T-helper 2 cell treated with Interferon-gamma antibody and Interleukin-4, amounts not matched to agents 5 μg/mL and 100 μg/mL, for 36 hours (primary cell): ENCODE data around the gene PLCH2.

Source experiments
- DNase-seq: peaks from one replicate; pipeline ENCODE4 v3.0.0; 2021; ENCODE audit warnings: low spot score
- H3K27ac Mint-ChIP-seq: one replicate; pipeline ENCODE4 v1.8.0; 2021; ENCODE audit warnings: mild to moderate bottlenecking, mixed read lengths
- H3K27me3 Mint-ChIP-seq: one replicate; pipeline ENCODE4 v1.8.0; 2021; ENCODE audit warnings: low read depth, mixed read lengths
- H3K36me3 Mint-ChIP-seq: one replicate; pipeline ENCODE4 v1.8.0; 2021; ENCODE audit warnings: low read depth, mixed read lengths
- H3K4me1 Mint-ChIP-seq: one replicate; pipeline ENCODE4 v1.8.0; 2021; ENCODE audit warnings: low read depth, mixed read lengths
- H3K4me3 Mint-ChIP-seq: one replicate; pipeline ENCODE4 v1.8.0; 2022; ENCODE audit warnings: mild to moderate bottlenecking, moderate library complexity, mixed read lengths
- H3K9me3 Mint-ChIP-seq: one replicate; pipeline ENCODE4 v1.8.0; 2021; ENCODE audit warnings: mixed read lengths

The PLCH2 gene

DNA sequence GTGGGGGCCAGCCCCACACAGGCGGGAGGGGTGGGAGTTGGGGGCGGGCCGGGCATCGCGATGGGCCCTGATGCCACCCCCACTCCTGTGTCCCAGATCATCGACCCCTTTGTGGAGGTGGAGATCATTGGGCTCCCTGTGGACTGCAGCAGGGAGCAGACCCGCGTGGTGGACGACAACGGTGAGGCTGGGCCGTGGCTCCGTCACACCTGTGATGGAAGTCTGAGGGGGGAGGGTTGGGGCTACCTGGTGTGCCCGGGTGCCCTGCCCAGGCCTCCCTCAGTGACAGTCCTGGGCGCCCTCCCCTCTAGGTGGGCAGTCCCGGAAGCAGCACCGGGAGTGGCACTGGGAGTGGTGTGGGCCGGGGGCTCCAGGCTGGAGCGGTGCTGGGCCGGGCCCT lies 22.6 kb downstream of the PLCH2 start:
- DNase-seq, result no peak
- peaks cover 10% of the 10 kb centered on the region for H3K4me1 Mint-ChIP-seq
- no peaks in the 10 kb centered on the region for H3K36me3 Mint-ChIP-seq
- no peaks in the 10 kb centered on the region for H3K9me3 Mint-ChIP-seq
- H3K4me3 Mint-ChIP-seq, result no peak overlapping the region
- no peak overlapping the region for H3K27ac Mint-ChIP-seq
- H3K27me3 Mint-ChIP-seq, result no peaks in the 10 kb centered on the region

GRCh38 chr1:2499260-2499659 lies 23.2 kb downstream of the PLCH2 start:
- Mint-ChIP-seq H3K36me3 (no peaks in the 10 kb centered on the region), H3K9me3 (no peaks in the 10 kb centered on the region), H3K27me3 (no peaks in the 10 kb centered on the region), H3K27ac (peak overlapping the region; percentile 45), H3K4me3 (no peak overlapping the region), H3K4me1 (peaks cover 8% of the 10 kb centered on the region)
- no peak for DNase-seq

GRCh38 chr1:2499986-2500596 lies 24.0 kb downstream of the PLCH2 start:
- H3K27me3 Mint-ChIP-seq, result no peaks in the 10 kb centered on the region
- H3K9me3 Mint-ChIP-seq, result no peaks in the 10 kb centered on the region
- H3K4me1 Mint-ChIP-seq, result peaks cover 8% of the 10 kb centered on the region
- H3K27ac Mint-ChIP-seq, result peak overlapping the region; percentile 90
- peak overlapping the region; percentile 8 for H3K4me3 Mint-ChIP-seq
- DNase-seq, result no peak
- H3K36me3 Mint-ChIP-seq, result no peaks in the 10 kb centered on the region

- Mint-ChIP-seq H3K27ac (no peak overlapping the region), H3K27me3 (no peaks in the 10 kb centered on the region)
These were observed 25.1 kb downstream of the PLCH2 start for GRCh38 chr1:2501041-2501819.

GRCh38 chr1:2501820-2502119 lies 25.7 kb downstream of the PLCH2 start:
- Mint-ChIP-seq H3K27me3 (no peaks in the 10 kb centered on the region), H3K4me3 (no peak overlapping the region), H3K9me3 (no peaks in the 10 kb centered on the region), H3K27ac (no peak overlapping the region), H3K36me3 (no peaks in the 10 kb centered on the region), H3K4me1 (peaks cover 6% of the 10 kb centered on the region)
- DNase-seq, result no peak

More at GRCh38 chr1:2501041-2501819, 25.1 kb downstream of the PLCH2 start:
- H3K4me1 Mint-ChIP-seq, result peaks cover 6% of the 10 kb centered on the region
- no peaks in the 10 kb centered on the region for H3K9me3 Mint-ChIP-seq
- no peaks in the 10 kb centered on the region for H3K36me3 Mint-ChIP-seq
- DNase-seq, result no peak
- H3K4me3 Mint-ChIP-seq, result no peak overlapping the region

DNA sequence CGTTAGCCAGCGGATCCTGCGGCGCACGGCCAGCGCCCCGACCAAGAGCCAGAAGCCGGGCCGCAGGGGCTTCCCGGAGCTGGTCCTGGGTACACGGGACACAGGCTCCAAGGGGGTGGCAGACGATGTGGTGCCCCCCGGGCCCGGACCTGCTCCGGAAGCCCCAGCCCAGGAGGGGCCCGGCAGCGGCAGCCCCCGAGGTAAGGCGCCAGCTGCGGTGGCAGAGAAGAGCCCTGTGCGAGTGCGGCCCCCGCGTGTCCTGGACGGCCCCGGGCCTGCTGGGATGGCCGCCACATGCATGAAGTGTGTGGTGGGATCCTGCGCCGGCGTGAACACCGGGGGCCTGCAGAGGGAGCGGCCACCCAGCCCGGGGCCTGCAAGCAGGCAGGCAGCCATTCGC lies 26.1 kb downstream of the PLCH2 start:
- no peaks in the 10 kb centered on the region for H3K27me3 Mint-ChIP-seq
- DNase-seq, result no peak
- H3K4me1 Mint-ChIP-seq, result peaks cover 6% of the 10 kb centered on the region
- H3K4me3 Mint-ChIP-seq, result no peak overlapping the region
- H3K9me3 Mint-ChIP-seq, result no peaks in the 10 kb centered on the region
- H3K36me3 Mint-ChIP-seq, result no peaks in the 10 kb centered on the region
- H3K27ac Mint-ChIP-seq, result no peak overlapping the region

GRCh38 chr1:2502661-2503553 lies 26.8 kb downstream of the PLCH2 start:
- no peaks in the 10 kb centered on the region for H3K27me3 Mint-ChIP-seq
- H3K9me3 Mint-ChIP-seq, result no peaks in the 10 kb centered on the region
- H3K27ac Mint-ChIP-seq, result no peak overlapping the region
- peaks cover 6% of the 10 kb centered on the region for H3K4me1 Mint-ChIP-seq
- H3K36me3 Mint-ChIP-seq, result no peaks in the 10 kb centered on the region
- H3K4me3 Mint-ChIP-seq, result no peak overlapping the region
- no peak for DNase-seq

DNA sequence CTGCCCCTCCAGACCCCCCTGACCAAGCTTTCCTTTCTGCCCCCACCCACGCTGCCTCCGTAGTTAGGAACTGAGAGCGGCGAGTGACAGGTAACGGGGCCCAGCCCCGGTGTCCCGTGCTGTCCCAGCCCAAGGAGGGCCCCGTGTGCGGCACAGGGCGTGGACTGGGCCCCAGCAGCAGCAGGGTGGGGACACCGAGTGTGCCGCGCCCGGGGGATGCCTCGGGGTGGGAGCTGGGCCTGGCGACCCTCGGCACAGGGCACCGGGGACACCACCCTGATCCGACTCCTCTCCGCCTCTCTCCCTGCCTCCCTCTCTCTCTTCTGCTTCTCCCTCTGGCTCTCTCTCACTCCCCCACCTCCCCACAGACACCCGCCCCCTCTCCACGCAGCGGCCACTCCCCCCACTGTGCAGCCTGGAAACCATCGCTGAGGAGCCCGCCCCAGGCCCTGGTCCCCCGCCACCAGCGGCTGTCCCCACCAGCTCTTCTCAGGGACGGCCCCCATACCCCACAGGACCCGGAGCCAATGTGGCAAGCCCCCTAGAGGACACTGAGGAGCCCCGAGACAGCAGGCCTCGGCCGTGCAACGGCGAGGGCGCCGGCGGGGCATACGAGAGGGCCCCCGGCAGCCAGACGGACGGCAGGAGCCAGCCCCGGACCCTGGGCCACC lies 27.6 kb downstream of the PLCH2 start:
- no peak for DNase-seq
- Mint-ChIP-seq H3K4me3 (no peak overlapping the region), H3K9me3 (no peaks in the 10 kb centered on the region), H3K27me3 (no peaks in the 10 kb centered on the region), H3K36me3 (peaks cover 2% of the 10 kb centered on the region), H3K4me1 (peaks cover 6% of the 10 kb centered on the region), H3K27ac (no peak overlapping the region)

DNA sequence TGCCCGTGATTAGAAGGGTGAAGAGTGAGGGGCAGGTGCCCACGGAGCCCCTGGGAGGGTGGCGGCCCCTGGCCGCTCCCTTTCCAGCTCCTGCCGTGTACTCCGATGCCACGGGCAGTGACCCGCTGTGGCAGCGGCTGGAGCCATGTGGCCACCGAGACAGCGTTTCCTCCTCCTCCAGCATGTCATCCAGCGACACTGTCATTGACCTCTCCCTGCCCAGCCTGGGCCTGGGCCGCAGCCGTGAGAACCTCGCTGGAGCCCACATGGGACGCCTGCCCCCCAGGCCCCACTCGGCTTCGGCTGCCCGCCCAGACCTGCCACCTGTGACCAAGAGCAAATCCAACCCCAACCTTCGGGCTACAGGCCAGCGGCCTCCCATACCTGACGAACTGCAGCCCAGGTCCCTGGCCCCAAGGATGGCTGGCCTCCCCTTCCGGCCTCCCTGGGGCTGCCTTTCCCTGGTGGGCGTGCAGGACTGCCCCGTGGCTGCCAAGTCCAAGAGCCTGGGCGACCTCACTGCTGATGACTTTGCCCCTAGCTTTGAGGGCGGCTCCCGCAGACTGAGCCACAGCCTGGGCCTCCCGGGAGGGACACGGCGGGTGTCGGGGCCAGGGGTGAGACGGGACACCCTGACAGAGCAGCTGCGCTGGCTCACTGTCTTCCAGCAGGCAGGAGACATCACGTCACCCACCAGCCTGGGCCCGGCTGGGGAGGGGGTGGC lies 28.3 kb downstream of the PLCH2 start:
- Mint-ChIP-seq H3K4me3 (no peak overlapping the region), H3K9me3 (no peaks in the 10 kb centered on the region), H3K27ac (no peak overlapping the region), H3K4me1 (peaks cover 6% of the 10 kb centered on the region), H3K36me3 (peaks cover 5% of the 10 kb centered on the region), H3K27me3 (no peaks in the 10 kb centered on the region)
- DNase-seq, result no peak

DNA sequence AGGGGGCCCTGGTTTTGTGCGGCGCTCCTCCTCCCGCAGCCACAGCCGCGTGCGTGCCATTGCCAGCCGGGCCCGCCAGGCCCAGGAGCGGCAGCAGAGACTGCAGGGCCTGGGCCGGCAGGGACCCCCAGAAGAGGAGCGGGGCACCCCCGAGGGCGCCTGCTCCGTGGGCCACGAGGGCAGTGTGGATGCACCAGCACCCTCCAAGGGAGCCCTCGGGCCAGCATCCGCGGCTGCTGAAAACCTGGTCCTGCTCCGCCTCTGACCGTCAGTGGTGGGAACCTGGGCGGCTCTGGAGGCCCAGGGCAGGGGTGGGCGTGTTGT lies 28.8 kb downstream of the PLCH2 start:
- H3K4me1 Mint-ChIP-seq, result peaks cover 4% of the 10 kb centered on the region
- H3K36me3 Mint-ChIP-seq, result peaks cover 7% of the 10 kb centered on the region
- no peak for DNase-seq
- no peak overlapping the region for H3K4me3 Mint-ChIP-seq
- H3K9me3 Mint-ChIP-seq, result no peaks in the 10 kb centered on the region
- H3K27ac Mint-ChIP-seq, result no peak overlapping the region
- no peaks in the 10 kb centered on the region for H3K27me3 Mint-ChIP-seq

- no peak overlapping the region for H3K27ac Mint-ChIP-seq
- peaks cover 7% of the 10 kb centered on the region for H3K36me3 Mint-ChIP-seq
- H3K27me3 Mint-ChIP-seq, result no peaks in the 10 kb centered on the region
- H3K4me1 Mint-ChIP-seq, result peaks cover under 1% of the 10 kb centered on the region
- DNase-seq, result no peak
- no peak overlapping the region for H3K4me3 Mint-ChIP-seq
- H3K9me3 Mint-ChIP-seq, result no peaks in the 10 kb centered on the region
These were observed 29.4 kb downstream of the PLCH2 start for GRCh38 chr1:2505461-2505994.

DNA sequence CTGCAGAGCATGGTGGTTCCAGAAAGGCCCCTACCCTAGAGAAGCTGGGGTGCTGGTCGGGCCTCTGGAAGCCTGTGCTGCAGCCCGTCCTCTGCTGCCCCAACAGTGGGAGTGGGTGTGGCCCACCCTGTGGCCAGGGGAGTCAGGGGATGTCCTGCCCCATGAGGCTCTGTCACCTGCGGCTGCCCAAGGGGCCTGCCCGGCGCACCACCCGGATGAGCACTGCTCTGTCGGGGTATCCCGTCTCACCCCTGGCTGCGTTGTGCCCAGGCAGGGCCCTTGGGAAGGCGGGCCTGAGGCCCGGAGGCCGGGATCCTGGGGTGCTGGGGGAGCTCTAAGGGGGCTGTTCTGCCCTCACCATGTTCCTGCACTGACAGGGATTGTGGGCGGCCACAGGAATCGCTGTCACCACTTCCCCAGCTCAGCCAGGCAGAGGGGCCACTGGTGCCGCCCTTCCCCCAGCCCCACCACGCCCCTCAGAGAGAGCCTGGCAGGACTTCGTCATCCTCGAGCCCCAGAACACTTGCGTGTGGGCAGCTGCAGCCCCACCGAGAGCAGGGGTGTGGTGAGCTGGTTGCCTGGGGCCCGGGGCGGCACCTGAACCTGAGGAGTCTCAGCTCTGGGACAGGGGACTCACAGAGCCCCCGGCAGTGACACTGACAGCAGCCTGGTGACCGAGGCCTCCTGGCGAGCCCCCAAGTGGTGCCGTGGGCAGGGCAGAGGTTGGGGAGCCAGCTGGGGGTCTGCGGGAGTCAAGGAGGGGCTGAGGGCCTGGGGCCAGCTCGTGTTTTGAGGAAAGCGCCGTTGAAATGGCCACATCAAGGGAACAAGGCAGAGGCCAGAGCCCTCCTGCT lies 30.1 kb downstream of the PLCH2 start:
- H3K9me3 Mint-ChIP-seq, result no peaks in the 10 kb centered on the region
- H3K4me1 Mint-ChIP-seq, result no peaks in the 10 kb centered on the region
- H3K27me3 Mint-ChIP-seq, result no peaks in the 10 kb centered on the region
- H3K36me3 Mint-ChIP-seq, result peaks cover 7% of the 10 kb centered on the region
- H3K4me3 Mint-ChIP-seq, result no peak overlapping the region
- no peak overlapping the region for H3K27ac Mint-ChIP-seq
- DNase-seq, result no peak
